ENCODE measurements around the gene BCL2L1.

The BCL2L1 gene

GRCh38 chr20:31720486-31721407 is 1.9 kb downstream of the BCL2L1 start:
- ChIA-PET POLR2A (no interaction called here), CTCF (interaction anchor here (0.8 to 10.9 kb wide), 21 partner anchors 8 to 161 kb away, joined by 3 to 429 read pairs (median 8); partner anchors contain the start of genes COX4I2 and TPX2)
- DNase-seq (ENCODE audit: extremely low spot score): peak; percentile 30

GRCh38 chr20:31719644-31720485 is 2.8 kb downstream of the BCL2L1 start:
- ChIA-PET CTCF (interaction anchor here (0.8 to 10.9 kb wide), 17 partner anchors 8 to 160 kb away, joined by 3 to 429 read pairs (median 6); partner anchors contain the start of gene TPX2), POLR2A (no interaction called here)
- no peak for DNase-seq (ENCODE audit: extremely low spot score)
- no peak for TF ChIP-seq CTCF (IDR thresholded peaks at IDR 0.05; ENCODE audit: control extremely low read depth, extremely low read depth, low read depth, missing control alignments)

More at GRCh38 chr20:31720486-31721407, 1.9 kb downstream of the BCL2L1 start:
- TF ChIP-seq CTCF (IDR thresholded peaks at IDR 0.05; ENCODE audit: control extremely low read depth, extremely low read depth, low read depth, missing control alignments): peak; percentile 29

- POLR2A ChIA-PET: no interaction called here
- CTCF ChIA-PET: interaction anchor here (0.9 to 10.9 kb wide), 11 partner anchors 13 to 85 kb away, joined by 3 to 429 read pairs (median 7); no protein-coding TSS in a partner anchor
- TF ChIP-seq CTCF (IDR thresholded peaks at IDR 0.05; ENCODE audit: control extremely low read depth, extremely low read depth, low read depth, missing control alignments): no peak
- DNase-seq (ENCODE audit: extremely low spot score): no peak
Observed at GRCh38 chr20:31718952-31719643, 3.6 kb downstream of the BCL2L1 start.

- no peak for TF ChIP-seq CTCF (IDR thresholded peaks at IDR 0.05; ENCODE audit: control extremely low read depth, extremely low read depth, low read depth, missing control alignments)
- peak; percentile 77 for DNase-seq (ENCODE audit: extremely low spot score)
- ChIA-PET POLR2A (interaction anchor here (0.6 to 1.7 kb wide), 3 partner anchors 9 to 56 kb away, joined by 3 to 5 read pairs (median 4); no protein-coding TSS in a partner anchor), CTCF (interaction anchor here (0.7 to 10.9 kb wide), 5 partner anchors 18 to 84 kb away, joined by 3 to 429 read pairs (median 5); no protein-coding TSS in a partner anchor)
Observed at GRCh38 chr20:31717478-31718201, 5.0 kb downstream of the BCL2L1 start.

- POLR2A ChIA-PET: interaction anchor here (0.6 to 1.7 kb wide), 3 partner anchors 9 to 55 kb away, joined by 3 to 5 read pairs (median 4); no protein-coding TSS in a partner anchor
Observed at GRCh38 chr20:31716818-31717477, 5.7 kb downstream of the BCL2L1 start.

More at GRCh38 chr20:31716818-31717477, 5.7 kb downstream of the BCL2L1 start:
- DNase-seq (ENCODE audit: extremely low spot score): no peak
- CTCF ChIA-PET: interaction anchor here (0.7 to 10.9 kb wide), 13 partner anchors 7 to 104 kb away, joined by 3 to 429 read pairs (median 6); partner anchors contain the start of gene BCL2L1
- no peak for TF ChIP-seq CTCF (IDR thresholded peaks at IDR 0.05; ENCODE audit: control extremely low read depth, extremely low read depth, low read depth, missing control alignments)
